ENCODE measurements around the gene RMND1. TPM values are rescaled to one million over a fixed set of nuclear protein-coding genes. Genes with fewer than 3 reads are reported as not detected.
A peak's percentile ranks its signal among the peaks of the same experiment; 100 is the strongest.

Gene RMND1
- total and polyA plus RNA-seq, 10 donors = 11.7 to 23.2 (median 14.8) TPM

DNA sequence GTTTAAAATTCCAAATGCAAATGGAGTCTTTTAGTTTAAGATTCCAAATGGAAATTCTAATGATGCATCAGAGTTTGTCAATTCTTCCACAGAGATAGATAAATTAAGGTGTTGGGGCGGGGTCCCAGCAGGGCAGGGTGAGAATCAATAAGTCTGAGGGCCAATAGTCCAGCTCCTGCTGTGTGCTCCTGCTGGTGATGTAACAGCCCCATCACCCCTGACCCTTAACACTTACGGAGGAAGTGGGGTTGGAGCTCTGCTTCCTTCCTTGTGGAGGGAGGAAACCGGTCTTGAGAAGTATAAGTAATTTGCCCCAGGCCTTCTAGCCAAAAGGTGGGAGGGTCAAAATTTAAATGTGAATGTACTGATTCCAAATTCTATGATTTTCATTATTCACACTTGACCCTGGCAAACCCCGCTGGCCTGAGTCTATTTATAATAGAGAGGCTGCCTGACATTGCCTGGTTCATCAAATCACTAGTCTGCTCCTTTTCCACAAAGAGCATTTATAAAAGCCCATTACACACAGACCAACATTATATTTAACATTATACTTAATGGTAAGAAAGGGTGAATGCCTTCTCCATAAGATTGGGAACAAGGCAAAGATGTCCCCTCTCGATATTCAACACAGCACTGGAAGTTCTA is 77.8 kb downstream of the RMND1 start:
- TF ChIP-seq, protein P1, sequence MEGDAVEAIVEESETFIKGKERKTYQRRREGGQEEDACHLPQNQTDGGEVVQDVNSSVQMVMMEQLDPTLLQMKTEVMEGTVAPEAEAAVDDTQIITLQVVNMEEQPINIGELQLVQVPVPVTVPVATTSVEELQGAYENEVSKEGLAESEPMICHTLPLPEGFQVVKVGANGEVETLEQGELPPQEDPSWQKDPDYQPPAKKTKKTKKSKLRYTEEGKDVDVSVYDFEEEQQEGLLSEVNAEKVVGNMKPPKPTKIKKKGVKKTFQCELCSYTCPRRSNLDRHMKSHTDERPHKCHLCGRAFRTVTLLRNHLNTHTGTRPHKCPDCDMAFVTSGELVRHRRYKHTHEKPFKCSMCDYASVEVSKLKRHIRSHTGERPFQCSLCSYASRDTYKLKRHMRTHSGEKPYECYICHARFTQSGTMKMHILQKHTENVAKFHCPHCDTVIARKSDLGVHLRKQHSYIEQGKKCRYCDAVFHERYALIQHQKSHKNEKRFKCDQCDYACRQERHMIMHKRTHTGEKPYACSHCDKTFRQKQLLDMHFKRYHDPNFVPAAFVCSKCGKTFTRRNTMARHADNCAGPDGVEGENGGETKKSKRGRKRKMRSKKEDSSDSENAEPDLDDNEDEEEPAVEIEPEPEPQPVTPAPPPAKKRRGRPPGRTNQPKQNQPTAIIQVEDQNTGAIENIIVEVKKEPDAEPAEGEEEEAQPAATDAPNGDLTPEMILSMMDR (IDR thresholded peaks at IDR 0.05 in 8 of 11, conservative IDR thresholded peaks at IDR 0.05 in 3 of 11) = no peak
- TF ChIP-seq POLR2AphosphoS5 (IDR thresholded peaks at IDR 0.05) = peak in 1 of 3 donors; percentile 71
- 42 to 55% (median 49%) methylated on average over 5 of the region's 5 CpGs for WGBS, 5 donors
- no peaks in the 10 kb centered on the region for H3K27me3 ChIP-seq (replicated peaks in 1 of 7)
- intact Hi-C loops (cut with DNase I; ENCODE audit: low total_unique reads) = no loop called here
- no peaks in the 10 kb centered on the region for H3K9me3 ChIP-seq
- DNase-seq = no peak
- H3K27ac ChIP-seq = peak overlapping the region in 7 of 8 donors; percentile 35 to 79 (median 59)
- peaks cover 27 to 80% (median 63%) of the 10 kb centered on the region in 6 donors for H3K4me1 ChIP-seq
- H3K36me3 ChIP-seq = peaks cover 0 to 43% (median 21%) of the 10 kb centered on the region in 6 donors
- peak overlapping the region in 2 of 8 donors; percentile 10 to 41 for H3K4me3 ChIP-seq

DNA sequence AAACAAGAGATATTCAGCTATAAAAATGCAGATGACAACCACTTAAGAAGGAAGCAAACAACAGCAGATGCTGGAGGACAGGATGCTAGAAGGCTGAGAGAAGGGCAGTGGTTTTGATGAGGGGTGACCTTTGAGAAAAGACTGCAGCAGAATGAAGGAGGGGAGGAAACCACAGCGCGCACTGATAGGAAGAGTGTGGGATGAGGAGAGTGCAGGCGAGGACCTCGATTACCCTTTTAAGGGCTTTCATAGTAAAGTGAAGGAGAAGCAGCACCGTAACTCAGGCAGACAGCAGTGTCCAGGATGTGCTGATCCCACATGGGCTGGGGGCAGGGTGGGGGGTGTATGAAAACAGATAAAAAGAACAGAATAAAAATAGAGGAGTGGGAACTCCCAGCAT is 79.8 kb downstream of the RMND1 start:
- H3K4me3 ChIP-seq = no peak overlapping the region
- TF ChIP-seq POLR2AphosphoS5 (IDR thresholded peaks at IDR 0.05) (no peak), POLR2A (IDR thresholded peaks at IDR 0.05) (no peak)
- TF ChIP-seq, protein P1 (IDR thresholded peaks at IDR 0.05 in 8 of 11, conservative IDR thresholded peaks at IDR 0.05 in 3 of 11) = no peak
- H3K9me3 ChIP-seq = no peaks in the 10 kb centered on the region
- DNase-seq = no peak
- intact Hi-C loops (cut with DNase I; ENCODE audit: low total_unique reads) = no loop called here
- peak overlapping the region in 4 of 8 donors; percentile 4 to 40 (median 26) for H3K27ac ChIP-seq
- H3K4me1 ChIP-seq = peaks cover 27 to 61% (median 54%) of the 10 kb centered on the region in 6 donors
- peaks cover 0 to 63% (median 25%) of the 10 kb centered on the region in 6 donors for H3K36me3 ChIP-seq
- no peaks in the 10 kb centered on the region for H3K27me3 ChIP-seq (replicated peaks in 1 of 7)
- WGBS, 5 donors = 30 to 44% (median 43%) methylated on average over 5 of the region's 5 CpGs

DNA sequence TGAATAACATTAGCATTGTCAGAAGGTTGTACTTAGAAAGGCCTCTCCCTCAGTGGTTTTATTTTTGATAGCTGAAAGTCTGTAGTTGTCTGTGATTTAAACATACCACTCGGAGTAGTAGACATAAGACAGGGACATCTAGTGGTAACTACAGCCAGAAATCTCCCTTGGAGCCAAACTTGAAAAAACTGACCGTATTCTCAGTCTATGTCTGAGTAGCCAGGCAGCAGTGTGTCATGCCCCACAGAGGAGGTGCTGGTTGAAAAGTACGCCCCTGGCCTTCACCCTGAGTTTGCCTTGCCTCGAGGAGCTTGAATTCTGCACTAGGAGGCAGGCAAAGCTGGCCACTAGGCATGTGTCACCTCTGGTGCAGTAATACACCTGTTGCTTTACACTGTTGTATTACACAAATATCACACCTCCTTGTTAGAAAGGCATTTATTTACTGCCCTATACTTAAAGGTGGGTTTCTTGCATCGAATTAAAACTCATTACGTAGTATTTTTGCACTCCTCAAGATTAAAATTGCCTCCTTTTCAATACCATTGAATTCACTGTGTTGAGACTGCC is 81.3 kb downstream of the RMND1 start:
- peak overlapping the region in 1 of 8 donors; percentile 40 for H3K27ac ChIP-seq
- H3K4me1 ChIP-seq = peaks cover 20 to 46% (median 38%) of the 10 kb centered on the region in 6 donors
- DNase-seq = no peak
- TF ChIP-seq, protein P1 (IDR thresholded peaks at IDR 0.05 in 8 of 11, conservative IDR thresholded peaks at IDR 0.05 in 3 of 11) = no peak
- TF ChIP-seq POLR2A (IDR thresholded peaks at IDR 0.05) (no peak), POLR2AphosphoS5 (IDR thresholded peaks at IDR 0.05) (no peak)
- 91 to 95% (median 92%) methylated on average over 6 of the region's 6 CpGs for WGBS, 5 donors
- H3K36me3 ChIP-seq = peaks cover 0 to 78% (median 37%) of the 10 kb centered on the region in 6 donors
- H3K4me3 ChIP-seq = no peak overlapping the region
- intact Hi-C loops (cut with DNase I; ENCODE audit: low total_unique reads) = no loop called here
- H3K9me3 ChIP-seq = no peaks in the 10 kb centered on the region
- no peaks in the 10 kb centered on the region for H3K27me3 ChIP-seq (replicated peaks in 1 of 7)

DNA sequence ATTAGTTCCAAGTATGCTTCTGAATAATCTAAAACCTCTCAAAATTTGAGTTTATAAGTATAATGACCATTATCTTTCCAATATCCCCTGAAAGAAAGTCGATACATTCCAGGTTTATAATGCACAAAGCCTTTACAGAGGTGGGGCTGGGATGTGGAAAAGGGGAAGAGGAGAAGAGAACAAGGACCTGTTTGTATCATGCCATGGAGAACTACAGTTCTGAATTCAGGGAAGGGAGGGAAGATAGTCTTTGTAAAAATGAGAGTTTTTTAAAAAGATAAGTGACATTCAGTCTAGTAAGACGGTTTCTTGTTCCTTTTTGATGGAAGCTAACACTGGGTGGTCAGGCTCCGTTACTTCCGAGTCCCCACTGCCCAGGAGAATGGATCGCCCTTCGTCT is 86.7 kb downstream of the RMND1 start:
- WGBS, 5 donors = 95 to 99% (median 96%) methylated on average over 6 of the region's 6 CpGs
- H3K36me3 ChIP-seq = peaks cover 0 to 100% (median 52%) of the 10 kb centered on the region in 6 donors
- TF ChIP-seq POLR2A (IDR thresholded peaks at IDR 0.05) (no peak), POLR2AphosphoS5 (IDR thresholded peaks at IDR 0.05) (no peak)
- TF ChIP-seq, protein P1 (IDR thresholded peaks at IDR 0.05 in 8 of 11, conservative IDR thresholded peaks at IDR 0.05 in 3 of 11) = no peak
- H3K4me3 ChIP-seq = no peak overlapping the region
- no peak overlapping the region for H3K27ac ChIP-seq
- no peaks in the 10 kb centered on the region for H3K9me3 ChIP-seq
- no peak for DNase-seq
- H3K27me3 ChIP-seq (replicated peaks in 1 of 7) = no peaks in the 10 kb centered on the region
- intact Hi-C loops (cut with DNase I; ENCODE audit: low total_unique reads) = no loop called here
- no peaks in the 10 kb centered on the region for H3K4me1 ChIP-seq
